B cell (primary cell): Measurements from ENCODE around the gene R3HDM4. TPM values are rescaled to one million over a fixed set of nuclear protein-coding genes. Genes with fewer than 3 reads are reported as not detected.
"Not testable (repeated sequence)": the region's sequence is repeated elsewhere in the genome, so short reads cannot be mapped to it uniquely, and the experiment has no call there.

Experiments used
- ATAC-seq: fragments of 200-7000 bp; cut with Tn5 transposase; one replicate; pipeline ENCODE4 v1.10.0; 2021; ENCODE audit warnings: low read depth, mild to moderate bottlenecking, moderate number of reproducible peaks, moderate library complexity
- CTCF ChIA-PET: fragments of 350-600 bp; sonication (Branson Sonifier 250); formaldehyde crosslinking; loops from one replicate; lab custom pipeline; 2021; ENCODE audit warnings: antibody characterized with exemption, inconsistent platforms; lab: Charles Lee
- POLR2A ChIA-PET: fragments of 350-600 bp; sonication (Branson Sonifier 250); formaldehyde crosslinking; loops from one replicate; lab custom pipeline; 2021; ENCODE audit warnings: antibody characterized with exemption; lab: Charles Lee
- DNase-seq: peaks from one replicate; pipeline ENCODE4 v3.0.0; 2013
- H2AFZ ChIP-seq: 2 replicates; pipeline ENCODE4 v1.6.1; 2012; ENCODE audit warnings: mild to moderate bottlenecking, low read depth, low read length; ENCODE audit not compliant: insufficient read depth, poor library complexity, severe bottlenecking
- H3K27ac ChIP-seq, 2 donors: 1 replicate in 1 of 2; 2 replicates in 1 of 2; pipeline ENCODE4 v1.5.1; 2012 to 2013; ENCODE audit warnings: low read length in 2 of 2, mild to moderate bottlenecking in 2 of 2, moderate library complexity in 1 of 2
- H3K27me3 ChIP-seq, 4 experiments: fragments of 200-600 bp in 1 of 4; sonication (generic) in 1 of 4; replicated peaks in 1 of 4; 1 replicate in 2 of 4; 2 replicates in 2 of 4; pipeline versions ENCODE4 v1.6.1 to v1.7.0; 2013 to 2016; ENCODE audit warnings: low read length in 3 of 4, mild to moderate bottlenecking in 2 of 4, mixed read lengths in 1 of 4, moderate library complexity in 1 of 4; ENCODE audit not compliant: insufficient read depth in 4 of 4, control insufficient read depth in 3 of 4; ENCODE audit errors: control extremely low read depth in 1 of 4
- H3K36me3 ChIP-seq, 2 experiments: replicated peaks in 1 of 2; 1 replicate in 1 of 2; 2 replicates in 1 of 2; pipeline versions ENCODE4 v1.6.1 to v1.7.1; 2013; ENCODE audit warnings: low read length in 1 of 2; ENCODE audit not compliant: insufficient read depth in 2 of 2, control insufficient read depth in 1 of 2; ENCODE audit errors: control extremely low read depth in 1 of 2, extremely low read depth in 1 of 2
- H3K4me1 ChIP-seq, 2 donors: fragments of 200-600 bp in 1 of 2; sonication (generic) in 1 of 2; 1 replicate in 1 of 2; 2 replicates in 1 of 2; pipeline versions ENCODE4 v1.5.1 to v1.6.1; 2013 to 2017; ENCODE audit warnings: low read length in 2 of 2; ENCODE audit not compliant: control insufficient read depth in 2 of 2, insufficient read depth in 2 of 2
- H3K4me2 ChIP-seq: replicated peaks from 2 replicates; pipeline ENCODE3; 2012; ENCODE audit warnings: mild to moderate bottlenecking, low read depth, low read length; ENCODE audit not compliant: poor library complexity, severe bottlenecking
- H3K4me3 ChIP-seq, 5 experiments: fragments of 200-600 bp in 1 of 5; sonication (generic) in 1 of 5; 1 replicate in 3 of 5; 2 replicates in 2 of 5; pipeline versions ENCODE4 v1.5.1 to v1.7.0; 2011 to 2016; ENCODE audit warnings: low read length in 4 of 5, mild to moderate bottlenecking in 4 of 5, low read depth in 2 of 5, control low read depth in 1 of 5, moderate library complexity in 1 of 5; ENCODE audit not compliant: insufficient read depth in 1 of 5; ENCODE audit errors: control extremely low read depth in 1 of 5, extremely low read depth in 1 of 5
- H3K79me2 ChIP-seq: fragments of 200-600 bp; sonication (generic); one replicate; pipeline ENCODE4 v1.6.0; 2016; ENCODE audit warnings: low read length; ENCODE audit not compliant: control insufficient read depth, insufficient read depth
- H3K9ac ChIP-seq: fragments of 200-600 bp; sonication (generic); 2 replicates; pipeline ENCODE4 v1.6.1; 2017; ENCODE audit warnings: mild to moderate bottlenecking, low read length, moderate library complexity
- H3K9me3 ChIP-seq, 3 donors: one replicate each; pipeline versions ENCODE4 v1.6.1 to v1.7.1; 2013; ENCODE audit warnings: low read length in 2 of 3; ENCODE audit not compliant: control insufficient read depth in 2 of 3, insufficient read depth in 1 of 3; ENCODE audit errors: control extremely low read depth in 1 of 3
- H4K20me1 ChIP-seq: 2 replicates; pipeline ENCODE4 v1.6.0; 2012; ENCODE audit warnings: mild to moderate bottlenecking, low read length; ENCODE audit not compliant: insufficient read depth, control insufficient read depth, poor library complexity, severe bottlenecking
- H3K27ac Mint-ChIP-seq: one replicate; pipeline ENCODE4 v1.8.0; 2021; ENCODE audit warnings: mixed read lengths
- H3K27me3 Mint-ChIP-seq: one replicate; pipeline ENCODE4 v1.8.0; 2021; ENCODE audit warnings: mixed read lengths
- H3K4me1 Mint-ChIP-seq: one replicate; pipeline ENCODE4 v1.8.0; 2021; ENCODE audit warnings: mixed read lengths
- H3K4me3 Mint-ChIP-seq: one replicate; pipeline ENCODE4 v1.8.0; 2021; ENCODE audit warnings: mixed read lengths
- H3K9me3 Mint-ChIP-seq: one replicate; pipeline ENCODE4 v1.8.0; 2022; ENCODE audit warnings: mixed read lengths; ENCODE audit not compliant: insufficient read depth
- EZH2 ChIP-seq: IDR thresholded peaks from 2 replicates; pipeline ENCODE4 v1.6.1; 2012; ENCODE audit warnings: borderline replicate concordance, low read depth, mild to moderate bottlenecking, moderate library complexity, low read length; ENCODE audit not compliant: insufficient read depth, poor library complexity, severe bottlenecking
- WGBS: methylation state at CpG from one replicate; pipeline ENCODE4 v1.1.5; 2013; ENCODE audit warnings: missing lambda C conversion rate; ENCODE audit not compliant: insufficient coverage; 5-methylcytosine and 5-hydroxymethylcytosine counted together
- intact Hi-C: fragments of 100-400 bp; cut with micrococcal nuclease; formaldehyde crosslinking; loops from one replicate; pipeline ENCODE4 v1.10.0; 2022
- polyA plus RNA-seq: library from polyadenylated mRNA; depleted of rRNA; stranded (reverse); fragments of >200 nt; gene quantifications from 2 replicates; pipeline ENCODE4 v1.2.3, GENCODE V29; 2012
- total RNA-seq, 2 donors: library from RNA; stranded (reverse); fragments of 120-200 nt in 1 of 2; gene quantifications; 1 replicate in 1 of 2; 2 replicates in 1 of 2; pipeline versions ENCODE4 v1.2.3 to v1.2.4, GENCODE V29; 2013 to 2022
- TF ChIP-seq, protein P1 (sequence below): fragments of 200-600 bp; IDR thresholded peaks from one replicate; pipeline ENCODE4 v1.8.0; 2022; ENCODE audit warnings: antibody characterized with exemption, mild to moderate bottlenecking

R3HDM4 gene
- total and polyA plus RNA-seq, 2 donors (not counting 1 experiment from before 2014, with no cell fraction given): 168 to 176 TPM

DNA sequence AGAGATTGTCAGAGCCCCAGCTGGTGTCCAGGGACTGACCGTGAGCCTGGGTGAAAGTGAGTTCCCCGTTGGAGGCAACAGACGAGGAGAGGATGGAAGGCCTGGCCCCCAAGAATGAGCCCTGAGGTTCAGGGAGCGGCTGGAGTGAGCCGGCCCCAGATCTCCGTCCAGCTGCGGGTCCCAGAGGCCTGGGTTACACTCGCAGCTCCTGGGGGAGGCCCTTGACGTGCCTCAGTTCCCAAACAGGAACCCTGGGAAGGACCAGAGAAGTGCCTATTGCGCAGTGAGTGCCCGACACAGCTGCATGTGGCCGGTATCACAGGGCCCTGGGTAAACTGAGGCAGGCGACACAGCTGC, 62.1 kb downstream of the R3HDM4 start:
- TF ChIP-seq, protein P1, sequence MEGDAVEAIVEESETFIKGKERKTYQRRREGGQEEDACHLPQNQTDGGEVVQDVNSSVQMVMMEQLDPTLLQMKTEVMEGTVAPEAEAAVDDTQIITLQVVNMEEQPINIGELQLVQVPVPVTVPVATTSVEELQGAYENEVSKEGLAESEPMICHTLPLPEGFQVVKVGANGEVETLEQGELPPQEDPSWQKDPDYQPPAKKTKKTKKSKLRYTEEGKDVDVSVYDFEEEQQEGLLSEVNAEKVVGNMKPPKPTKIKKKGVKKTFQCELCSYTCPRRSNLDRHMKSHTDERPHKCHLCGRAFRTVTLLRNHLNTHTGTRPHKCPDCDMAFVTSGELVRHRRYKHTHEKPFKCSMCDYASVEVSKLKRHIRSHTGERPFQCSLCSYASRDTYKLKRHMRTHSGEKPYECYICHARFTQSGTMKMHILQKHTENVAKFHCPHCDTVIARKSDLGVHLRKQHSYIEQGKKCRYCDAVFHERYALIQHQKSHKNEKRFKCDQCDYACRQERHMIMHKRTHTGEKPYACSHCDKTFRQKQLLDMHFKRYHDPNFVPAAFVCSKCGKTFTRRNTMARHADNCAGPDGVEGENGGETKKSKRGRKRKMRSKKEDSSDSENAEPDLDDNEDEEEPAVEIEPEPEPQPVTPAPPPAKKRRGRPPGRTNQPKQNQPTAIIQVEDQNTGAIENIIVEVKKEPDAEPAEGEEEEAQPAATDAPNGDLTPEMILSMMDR: no peak
- no peak for TF ChIP-seq EZH2
- DNase-seq: no peak
- 63% methylated on average over 13 of the region's 13 CpGs for WGBS
- H3K9me3 Mint-ChIP-seq: no peaks in the 10 kb centered on the region
- Histone ChIP-seq H3K4me3 (no peak overlapping the region), H3K4me2 (no peak overlapping the region), H3K27me3 (peaks cover 0 to 57% (median 13%) of the 10 kb centered on the region in 4 experiments), H3K4me1 (no peaks in the 10 kb centered on the region), H3K9me3 (peaks cover 0 to 13% (median 0%) of the 10 kb centered on the region in 3 donors), H4K20me1 (no peaks in the 10 kb centered on the region), H3K36me3 (no peaks in the 10 kb centered on the region), H3K79me2 (no peaks in the 10 kb centered on the region), H3K9ac (no peak overlapping the region), H3K27ac (no peak overlapping the region), H2AFZ (no peak overlapping the region)
- peaks cover 20% of the 10 kb centered on the region for H3K27me3 Mint-ChIP-seq
- intact Hi-C loops: no loop called here
- H3K4me1 Mint-ChIP-seq: no peaks in the 10 kb centered on the region
- no peak overlapping the region for H3K27ac Mint-ChIP-seq
- H3K4me3 Mint-ChIP-seq: no peak overlapping the region
- ChIA-PET CTCF (interaction anchor here (0.5 to 1.6 kb wide), 4 partner anchors 13 to 80 kb away, joined by 3 to 6 read pairs (median 4); no protein-coding TSS in a partner anchor), POLR2A (no interaction called here)
- no peak for ATAC-seq

DNA sequence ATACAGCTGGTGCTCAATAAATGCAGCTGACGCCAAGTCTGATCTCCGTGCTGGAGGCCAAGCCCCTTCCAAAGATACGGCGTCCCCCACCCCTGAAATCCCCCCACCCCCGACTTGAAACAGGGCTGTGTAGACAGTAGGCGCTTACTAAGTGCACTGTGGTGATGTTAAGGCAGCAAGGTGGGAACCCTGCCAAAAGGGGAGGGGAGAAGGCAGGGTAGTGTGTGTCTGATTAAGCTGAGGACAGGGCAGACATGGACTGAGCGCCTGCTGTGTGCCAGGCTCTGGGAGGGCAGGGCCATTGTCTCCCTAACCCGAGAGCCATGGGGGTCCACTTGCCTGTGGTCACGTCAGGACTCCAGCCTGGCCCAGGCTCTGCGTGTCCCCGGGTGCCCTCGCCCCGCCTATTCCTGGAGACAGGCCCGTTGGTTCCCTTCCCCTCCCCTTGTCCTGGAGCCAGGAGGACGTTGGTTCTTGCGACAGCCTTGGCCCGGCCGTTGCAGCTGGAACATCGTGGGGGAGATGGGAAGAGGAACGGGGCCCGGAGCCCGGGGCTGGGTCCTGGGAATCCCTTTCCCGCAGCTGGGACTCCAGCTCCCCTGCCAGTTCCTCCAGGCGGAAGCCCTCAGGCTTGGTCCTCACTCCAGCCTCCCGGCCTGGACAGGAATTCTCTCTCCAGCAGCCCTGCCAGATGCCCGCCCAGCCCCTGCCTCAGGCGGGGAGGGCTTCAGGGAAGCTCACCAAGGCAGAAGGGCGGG, 62.6 kb downstream of the R3HDM4 start:
- 27% methylated on average over 20 of the region's 28 CpGs for WGBS
- ChIA-PET POLR2A (no interaction called here), CTCF (interaction anchor here (0.9 to 1.6 kb wide), 3 partner anchors 13 to 73 kb away, joined by 3 to 6 read pairs (median 5); no protein-coding TSS in a partner anchor)
- H3K4me2 ChIP-seq: no peak overlapping the region
- no peak overlapping the region for H3K4me3 ChIP-seq
- Mint-ChIP-seq H3K4me3 (no peak overlapping the region), H3K4me1 (peaks cover 3% of the 10 kb centered on the region), H3K27me3 (peaks cover 25% of the 10 kb centered on the region), H3K9me3 (no peaks in the 10 kb centered on the region), H3K27ac (no peak overlapping the region)
- no peaks in the 10 kb centered on the region for H3K36me3 ChIP-seq
- no peak overlapping the region for H3K27ac ChIP-seq
- H2AFZ ChIP-seq: no peak overlapping the region
- no peaks in the 10 kb centered on the region for H3K4me1 ChIP-seq
- no peaks in the 10 kb centered on the region for H3K79me2 ChIP-seq
- H3K9me3 ChIP-seq: peaks cover 0 to 13% (median 0%) of the 10 kb centered on the region in 3 donors
- TF ChIP-seq, protein P1: no peak
- TF ChIP-seq EZH2: no peak
- ATAC-seq (no peak), DNase-seq (no peak)
- H3K27me3 ChIP-seq: peaks cover 0 to 62% (median 15%) of the 10 kb centered on the region in 4 experiments
- no peak overlapping the region for H3K9ac ChIP-seq
- intact Hi-C loops: no loop called here
- no peaks in the 10 kb centered on the region for H4K20me1 ChIP-seq

DNA sequence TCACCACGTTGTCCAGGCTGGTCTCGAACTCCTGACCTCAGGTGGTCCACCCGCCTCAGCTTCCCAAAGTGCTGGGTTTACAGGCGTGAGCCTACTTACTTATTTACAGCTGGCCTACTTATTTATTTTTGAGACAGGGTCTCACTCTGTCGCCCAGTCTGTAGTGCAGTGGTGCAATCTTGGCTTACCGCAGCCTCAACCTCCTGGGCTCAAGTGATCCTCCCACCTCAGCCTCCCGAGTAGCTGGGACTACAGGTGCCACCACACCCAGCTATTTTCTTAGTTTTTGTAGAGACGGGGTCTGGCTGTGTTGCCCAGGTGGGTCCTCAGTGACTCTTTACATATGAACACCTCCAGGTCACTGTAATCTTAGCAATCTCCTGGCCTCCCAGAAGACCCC, 63.8 kb downstream of the R3HDM4 start:
- peaks cover 0 to 71% (median 19%) of the 10 kb centered on the region in 4 experiments for H3K27me3 ChIP-seq
- peaks cover 30% of the 10 kb centered on the region for H3K27me3 Mint-ChIP-seq

More for the DNA sequence above, 63.8 kb downstream of the R3HDM4 start:
- H2AFZ ChIP-seq, H3K4me3 ChIP-seq, H3K79me2 ChIP-seq, ATAC-seq, H3K4me3 Mint-ChIP-seq, intact Hi-C loops, H3K4me1 Mint-ChIP-seq, H3K36me3 ChIP-seq, CTCF ChIA-PET, H3K4me1 ChIP-seq, H3K9ac ChIP-seq, H3K27ac ChIP-seq, DNase-seq, H3K27ac Mint-ChIP-seq, H4K20me1 ChIP-seq, H3K9me3 Mint-ChIP-seq, H3K4me2 ChIP-seq: not testable (repeated sequence)
- POLR2A ChIA-PET: interaction anchor here (0.8 kb wide), 2 partner anchors 8 to 12 kb away, joined by 4 read pairs; no protein-coding TSS in a partner anchor
- peaks cover 0 to 13% (median 0%) of the 10 kb centered on the region in 3 donors for H3K9me3 ChIP-seq
- 76% methylated on average over 7 of the region's 8 CpGs for WGBS
